UCSD-AML1 (cell line): ENCODE data around the gene LMBR1.
"Not testable (repeated sequence)": the region's sequence is repeated elsewhere in the genome, so short reads cannot be mapped to it uniquely, and the experiment has no call there.

Experiments
- DNase-seq: peaks from one replicate; lab custom pipeline; 2025; ENCODE audit not compliant: unreplicated experiment; lab: John Stamatoyannopoulos, UW

LMBR1 gene

DNA sequence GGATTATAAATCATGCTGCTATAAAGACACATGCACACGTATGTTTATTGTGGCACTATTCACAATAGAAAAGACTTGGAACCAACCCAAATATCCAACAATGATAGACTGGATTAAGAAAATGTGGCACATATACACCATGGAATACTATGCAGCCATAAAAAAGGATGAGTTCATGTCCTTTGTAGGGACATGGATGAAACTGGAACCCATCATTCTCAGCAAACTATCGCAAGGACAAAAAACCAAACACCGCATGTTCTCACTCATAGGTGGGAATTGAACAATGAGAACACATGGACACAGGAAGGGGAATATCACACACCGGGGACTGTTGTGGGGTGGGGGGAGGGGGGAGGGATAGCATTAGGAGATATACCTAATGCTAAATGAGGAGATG, 89.3 kb downstream of the LMBR1 start:
- not testable (repeated sequence) for DNase-seq

DNA sequence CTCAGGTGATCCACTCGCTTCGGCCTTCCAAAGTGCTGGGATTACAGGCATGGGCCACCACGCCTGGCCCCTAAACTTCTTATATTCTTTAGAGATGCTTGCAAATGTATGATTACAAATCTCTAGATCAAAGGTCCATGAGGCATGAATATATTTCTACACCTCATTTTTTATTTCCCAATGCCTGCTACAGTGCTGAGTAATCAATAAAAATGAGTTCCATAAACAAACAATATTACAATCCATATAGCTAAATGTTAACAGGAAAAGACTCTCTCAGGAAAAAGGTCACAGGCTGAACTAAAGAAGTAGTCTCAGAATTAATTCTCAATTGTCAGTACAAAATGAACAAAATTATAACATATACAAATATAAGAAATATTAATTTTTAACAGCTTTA, 90.8 kb downstream of the LMBR1 start:
- DNase-seq: no peak

DNA sequence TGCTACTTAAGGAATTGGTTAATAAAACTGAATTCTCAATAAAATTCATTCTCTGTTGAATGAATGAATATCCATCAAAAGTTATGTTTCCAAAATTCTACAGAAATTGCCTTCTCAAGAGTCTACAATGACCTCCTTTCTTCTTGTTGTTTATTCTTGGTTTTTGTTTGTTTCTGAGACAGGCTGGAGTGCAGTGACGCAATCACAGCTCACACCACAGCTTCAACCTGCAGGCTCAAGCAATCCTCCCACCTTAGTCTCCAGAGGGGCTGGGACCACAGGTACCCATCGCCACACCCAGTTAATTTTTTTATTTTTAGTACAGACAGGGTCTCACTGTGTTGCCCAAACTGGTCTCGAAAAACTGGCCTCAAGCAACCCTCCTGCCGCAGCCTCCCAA, 97.6 kb downstream of the LMBR1 start:
- no peak for DNase-seq

DNA sequence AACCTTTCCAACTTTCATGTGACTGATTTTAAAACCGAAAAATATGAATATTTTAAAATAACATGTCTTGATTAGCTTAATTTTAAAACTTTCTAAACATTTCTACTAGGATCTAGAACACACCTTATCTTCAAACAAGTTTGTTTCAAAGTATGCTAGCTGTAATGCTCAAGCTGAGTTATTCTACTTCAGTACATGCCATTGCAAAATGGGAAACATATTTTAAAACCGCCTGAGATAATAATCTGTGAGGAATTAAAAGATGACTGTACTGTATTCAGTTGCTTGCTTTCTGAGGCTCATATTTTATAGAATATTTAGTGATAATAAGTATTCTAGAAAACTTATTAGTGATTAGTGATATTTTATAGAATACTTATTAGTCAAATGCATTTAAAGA, 99.6 kb downstream of the LMBR1 start:
- DNase-seq: no peak

DNA sequence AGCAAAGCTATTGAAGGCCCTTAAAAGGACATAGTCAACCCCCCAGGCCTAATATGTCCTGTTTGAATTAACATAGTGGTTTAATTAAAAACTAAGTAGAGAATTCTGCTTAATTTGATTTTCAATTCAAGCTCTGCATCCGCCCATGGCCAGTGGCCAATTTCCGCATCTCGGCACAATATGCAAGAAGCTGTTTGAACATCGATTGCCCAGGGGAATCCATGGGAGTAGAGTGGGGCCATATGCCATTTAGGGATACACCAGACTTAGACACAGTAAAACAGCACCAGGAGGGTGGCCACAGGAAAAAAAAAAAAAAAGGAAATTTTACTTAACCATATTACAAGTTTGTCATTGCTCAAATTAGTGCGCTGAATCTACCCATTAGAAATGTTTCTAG, 100.4 kb downstream of the LMBR1 start:
- no peak for DNase-seq

DNA sequence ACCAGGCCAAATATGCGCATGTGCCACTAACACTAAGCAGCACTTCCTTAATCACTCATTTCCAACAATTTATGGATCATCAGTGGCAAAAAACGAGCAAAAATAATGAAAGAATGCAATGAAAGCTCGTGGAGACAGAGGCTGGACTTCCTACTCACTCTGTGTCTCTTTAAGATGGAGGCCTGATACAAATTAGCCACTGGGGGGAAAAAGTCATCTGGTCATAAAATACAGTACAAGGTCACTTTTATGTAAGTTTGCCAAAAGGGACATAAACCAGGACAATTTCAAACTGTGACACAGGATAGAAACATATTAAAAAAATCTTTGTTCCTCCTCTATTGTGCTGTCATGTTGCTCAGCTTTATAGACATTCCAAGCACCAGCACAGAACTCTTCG, 101.7 kb downstream of the LMBR1 start:
- DNase-seq: no peak

DNA sequence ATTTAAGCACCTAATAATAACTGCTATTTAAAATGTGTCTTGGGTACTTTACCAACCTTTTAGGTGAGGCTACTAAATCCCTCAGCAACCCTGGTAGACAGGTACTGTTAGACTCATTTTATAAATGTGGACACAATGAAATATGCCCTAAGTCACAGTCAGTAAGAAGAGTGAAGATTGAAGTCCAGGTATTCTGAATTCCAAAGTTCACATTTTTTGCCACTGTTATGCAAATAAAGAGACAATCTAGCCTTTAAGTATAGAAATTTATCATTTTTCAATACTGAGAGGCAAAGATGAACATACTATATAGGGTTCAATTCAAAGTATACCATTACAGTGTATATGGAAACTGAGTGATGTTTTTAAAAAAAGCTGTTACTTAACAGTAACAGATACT, 102.7 kb downstream of the LMBR1 start:
- no peak for DNase-seq

DNA sequence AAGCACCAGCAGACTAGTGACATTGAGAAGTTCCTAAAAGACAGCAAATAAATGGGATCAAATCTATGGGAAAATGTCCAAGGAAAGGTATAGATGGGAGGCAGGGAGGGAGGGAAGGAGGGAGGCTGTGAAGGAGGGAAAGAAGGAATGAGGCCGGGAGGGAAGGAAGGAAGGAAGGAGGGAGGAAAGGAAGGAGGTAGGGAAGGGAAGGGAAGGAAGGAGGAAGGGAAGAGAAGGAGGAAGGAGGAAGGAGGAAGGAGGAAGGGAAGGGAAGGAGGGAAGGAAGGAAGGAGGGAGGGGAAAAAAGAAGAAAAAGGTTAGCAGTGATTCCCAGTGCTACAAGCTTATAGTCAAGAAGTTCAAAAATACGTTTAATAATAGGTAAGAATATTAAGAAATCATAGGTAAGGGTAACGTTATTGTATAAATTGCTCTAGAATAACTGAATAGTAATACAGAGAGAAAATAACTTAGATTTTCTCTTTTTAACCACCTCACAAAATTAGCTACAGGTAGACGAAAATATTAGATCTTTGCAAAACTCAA, 106.9 kb downstream of the LMBR1 start:
- DNase-seq: no peak

DNA sequence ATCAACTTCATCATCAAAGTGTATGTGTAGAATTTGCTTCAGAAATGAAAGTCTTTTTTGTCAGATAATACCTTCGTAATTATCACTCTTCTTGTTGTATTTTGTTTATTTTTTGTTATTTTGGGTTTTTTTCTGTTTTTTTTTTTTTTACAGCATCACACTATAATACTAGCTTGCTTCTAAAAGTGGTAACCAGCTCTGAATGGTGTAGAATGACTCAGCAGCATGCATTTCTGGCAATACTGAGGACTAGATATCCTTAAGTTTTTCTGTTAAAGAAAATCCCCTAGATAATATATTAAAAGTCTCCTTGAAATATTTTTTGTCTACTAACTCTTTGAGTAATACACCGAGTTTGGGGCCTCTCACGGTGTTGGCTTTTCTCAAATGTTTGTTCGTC, 109.1 kb downstream of the LMBR1 start:
- DNase-seq: no peak

DNA sequence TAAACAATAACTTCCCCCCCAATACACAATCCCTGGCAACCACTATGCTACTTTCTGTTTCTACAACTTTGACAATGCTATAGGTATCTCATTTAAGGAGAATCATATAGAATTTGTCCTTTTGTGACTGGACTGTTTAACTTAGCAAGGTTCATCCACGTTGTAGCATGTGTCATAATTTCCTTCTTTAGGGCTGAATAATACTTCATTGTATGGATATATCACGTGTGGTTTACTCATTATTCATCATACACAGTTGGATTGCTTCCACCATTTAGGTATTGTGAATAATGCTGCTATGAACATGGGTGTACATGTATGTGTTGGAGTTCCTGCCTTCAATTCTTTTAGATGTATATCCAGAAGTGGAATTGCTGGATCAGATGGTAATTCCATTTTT, 111.0 kb downstream of the LMBR1 start:
- DNase-seq: no peak

DNA sequence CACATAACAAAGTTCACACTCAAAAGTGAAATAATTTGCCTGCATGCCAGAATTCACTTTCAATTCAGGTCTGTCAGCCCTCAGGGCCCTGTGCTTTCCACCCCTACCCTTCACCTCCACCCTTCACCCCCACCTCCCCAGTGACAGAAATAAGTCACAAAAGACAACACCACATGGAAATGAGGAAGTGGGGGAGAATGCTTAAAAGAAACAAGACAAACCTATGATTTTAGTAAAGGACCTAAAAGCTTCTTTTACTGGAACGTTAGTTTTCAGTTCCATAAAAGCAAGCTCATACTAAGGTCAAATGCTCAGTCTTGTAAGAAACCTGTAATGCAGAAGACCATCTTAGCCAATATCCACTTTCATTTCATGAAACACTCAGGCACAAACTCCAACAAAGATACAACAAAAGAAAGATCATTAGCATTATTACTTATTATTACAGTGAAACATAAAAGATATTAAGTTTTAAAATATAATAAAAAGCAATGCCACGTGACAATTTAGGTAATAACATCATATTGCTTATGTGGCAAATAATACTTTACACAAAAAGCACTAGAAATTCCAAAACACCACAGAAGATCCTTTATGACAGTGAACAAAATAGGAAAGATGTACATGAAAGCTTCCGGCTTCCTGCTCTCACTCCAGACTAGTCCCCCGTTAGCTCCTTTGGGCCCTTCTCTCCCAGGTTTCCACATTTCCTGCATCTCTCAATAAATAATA, 112.1 kb downstream of the LMBR1 start:
- no peak for DNase-seq

DNA sequence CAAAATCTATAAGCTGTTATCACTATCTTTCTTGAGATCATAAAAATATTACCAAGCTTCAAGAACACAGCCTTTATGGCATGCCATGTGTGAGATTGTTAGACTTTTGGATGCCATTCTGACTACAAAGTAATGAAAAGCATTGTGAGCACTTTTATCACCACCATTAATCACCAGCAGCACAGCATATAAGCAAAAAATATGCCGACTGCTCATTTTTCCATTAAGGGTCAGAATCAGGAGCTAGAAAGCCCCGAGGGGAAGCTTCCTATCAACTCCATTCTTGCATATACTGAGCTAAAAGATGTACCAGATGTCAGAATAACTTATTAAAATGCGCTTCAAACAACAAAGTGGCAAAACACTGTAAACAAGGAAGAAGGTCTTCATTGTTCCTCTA, 114.3 kb downstream of the LMBR1 start:
- no peak for DNase-seq

DNA sequence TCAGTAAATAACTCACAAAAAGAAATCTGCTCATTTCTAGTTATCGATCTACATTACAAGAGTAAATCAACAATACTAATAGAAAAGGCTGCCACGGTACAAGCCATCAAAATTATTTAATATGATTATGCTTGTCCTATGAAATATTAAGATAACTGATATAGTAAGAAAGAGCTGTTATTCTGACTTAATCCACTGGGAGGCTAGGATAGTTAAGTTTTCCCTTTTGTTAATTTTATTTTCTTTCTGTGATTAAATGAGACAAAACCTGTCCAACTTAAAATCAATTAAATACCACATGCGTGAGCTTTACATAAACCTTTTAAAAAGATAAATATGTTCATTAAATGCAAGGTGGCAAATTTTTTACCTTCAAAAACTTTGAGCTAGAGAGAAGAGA, 114.8 kb downstream of the LMBR1 start:
- no peak for DNase-seq

DNA sequence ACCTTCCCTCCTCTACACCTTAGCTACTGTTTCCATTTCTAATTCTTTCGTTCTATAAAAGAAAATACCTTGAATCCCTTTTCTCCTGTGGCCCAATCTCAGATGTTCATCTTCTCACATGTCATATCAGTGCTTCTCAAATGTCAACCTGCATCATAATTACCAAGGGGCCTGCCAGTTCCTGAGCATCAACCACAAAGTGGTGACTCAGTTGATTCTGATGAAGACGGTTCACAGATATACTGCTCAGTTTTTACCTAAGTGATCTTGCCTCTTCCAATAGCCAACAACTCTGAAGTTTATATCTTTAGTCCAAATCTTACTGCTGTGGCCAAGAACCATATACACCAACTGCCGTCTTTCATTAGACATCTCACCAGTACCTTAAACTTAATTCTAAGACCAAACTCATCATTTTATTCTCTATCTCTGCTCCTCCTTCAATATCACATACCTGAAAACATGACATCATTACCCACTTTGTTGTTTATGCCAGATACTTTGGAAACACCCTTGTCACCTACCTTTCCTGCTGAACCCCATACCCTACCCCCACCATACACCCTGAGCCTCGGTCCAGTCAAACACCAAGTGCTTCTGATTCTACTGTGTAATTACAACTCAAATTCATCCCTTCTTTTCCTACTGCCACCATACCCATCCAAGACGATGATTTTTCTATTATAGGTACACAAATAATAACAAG, 115.5 kb downstream of the LMBR1 start:
- DNase-seq: no peak

DNA sequence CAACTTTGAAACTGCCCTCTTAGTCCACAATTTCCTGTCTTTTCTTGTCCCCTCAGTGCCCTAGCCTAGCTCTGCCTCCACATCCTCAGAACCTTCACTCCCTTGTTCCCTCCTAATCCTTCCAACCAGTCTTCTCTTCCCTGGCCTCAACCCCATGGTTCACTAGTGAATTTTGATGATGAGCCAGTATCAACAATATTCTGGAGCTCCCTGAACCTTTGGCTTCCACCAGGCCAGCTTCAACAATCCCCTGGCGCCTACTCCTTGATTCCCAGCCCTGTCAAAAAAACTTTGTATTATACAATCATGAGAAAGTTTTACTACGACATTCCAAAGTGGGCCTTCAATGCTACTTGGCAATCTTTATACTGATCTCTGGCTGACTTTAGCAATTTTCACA, 116.5 kb downstream of the LMBR1 start:
- DNase-seq: no peak

DNA sequence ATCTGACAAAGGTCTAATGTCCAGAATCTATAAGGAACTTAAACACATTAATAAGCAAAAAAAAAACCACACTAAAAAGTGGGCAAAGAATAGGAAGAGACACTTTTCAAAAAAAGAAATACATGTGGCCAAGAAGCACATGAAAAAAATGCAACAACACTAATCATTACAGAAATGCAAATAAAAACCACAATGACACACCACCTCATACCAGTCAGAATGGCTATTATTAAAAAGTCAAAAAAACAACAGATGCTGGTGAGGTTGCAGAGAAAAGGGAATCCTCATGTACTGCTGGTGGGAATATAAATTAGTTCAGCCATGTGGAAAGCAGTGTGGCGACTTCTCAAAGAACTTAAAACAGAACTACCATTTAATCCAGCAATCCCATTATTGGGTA, 119.0 kb downstream of the LMBR1 start:
- DNase-seq: no peak

DNA sequence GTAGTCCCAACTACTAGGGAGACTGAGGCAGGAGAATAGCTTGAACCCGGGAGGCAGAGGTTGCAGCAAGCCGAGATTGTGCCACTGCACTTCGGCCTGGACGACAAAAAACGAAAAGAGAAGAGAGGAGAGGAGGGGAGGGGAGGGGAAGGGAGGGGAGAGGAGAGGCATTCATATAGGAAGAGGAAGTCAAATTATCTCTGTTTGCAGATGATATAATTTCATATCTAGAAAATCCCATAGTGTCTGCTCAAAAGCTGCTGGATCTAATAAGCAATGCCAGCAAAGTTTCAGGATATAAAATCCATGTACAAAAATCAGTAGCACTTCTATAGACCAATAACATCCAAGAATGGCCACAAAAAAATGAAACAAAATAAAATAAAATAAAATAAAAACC, 120.3 kb downstream of the LMBR1 start:
- no peak for DNase-seq

DNA sequence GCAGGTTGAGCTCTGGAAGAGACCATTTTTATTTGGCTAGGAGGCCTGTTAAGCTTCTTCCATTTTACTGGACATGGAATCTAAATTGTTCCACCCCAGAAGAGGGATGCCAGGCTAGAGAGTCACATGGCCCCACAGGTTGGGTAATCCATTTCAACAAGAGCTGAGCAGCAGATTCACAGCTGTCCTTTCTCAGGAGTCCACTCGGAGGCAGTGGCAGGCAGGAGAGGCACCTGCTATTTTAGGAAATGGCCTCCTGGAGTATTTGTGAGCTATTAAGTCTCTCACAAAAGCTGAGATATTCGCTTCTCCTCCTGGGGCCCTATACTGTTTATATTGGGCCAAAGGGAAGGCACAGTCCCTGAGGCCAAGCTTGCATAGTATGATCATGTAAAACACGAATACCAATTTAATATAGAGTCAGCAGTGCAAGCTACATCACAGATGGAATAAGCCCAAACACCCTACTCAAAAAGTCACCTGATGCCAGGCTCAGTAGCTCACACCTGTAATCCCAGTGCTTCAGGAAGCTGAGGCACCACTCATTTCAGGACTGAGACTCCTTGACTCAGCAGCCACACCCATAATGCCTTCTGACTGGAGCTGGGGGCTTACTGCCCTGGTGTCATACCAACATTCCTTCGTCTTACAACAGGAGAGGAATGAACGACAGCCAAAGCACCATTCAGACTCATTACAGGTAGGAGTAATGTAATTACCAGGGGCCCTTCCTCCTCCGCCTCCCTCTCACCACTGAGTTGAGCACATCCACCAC, 124.1 kb downstream of the LMBR1 start:
- no peak for DNase-seq

DNA sequence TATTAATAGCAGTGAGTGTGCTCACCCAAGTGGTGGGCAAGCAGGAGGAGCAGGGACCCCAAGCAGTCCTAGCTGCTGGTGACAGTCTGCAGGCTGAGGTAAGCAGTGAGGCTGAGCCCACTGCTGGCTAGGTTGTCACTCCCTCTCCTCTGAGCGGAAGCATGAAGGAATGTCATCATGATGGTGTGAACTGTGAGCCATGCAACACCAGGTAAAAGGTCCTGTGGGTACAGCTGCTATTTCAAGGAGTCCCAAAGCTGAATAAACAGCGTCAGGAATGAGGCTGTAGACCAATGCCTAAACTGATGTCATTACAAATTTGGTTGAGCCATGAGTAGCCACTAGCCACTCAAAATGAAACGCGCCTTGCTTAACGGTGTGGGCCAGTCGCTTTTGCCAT, 126.3 kb downstream of the LMBR1 start:
- DNase-seq: no peak

DNA sequence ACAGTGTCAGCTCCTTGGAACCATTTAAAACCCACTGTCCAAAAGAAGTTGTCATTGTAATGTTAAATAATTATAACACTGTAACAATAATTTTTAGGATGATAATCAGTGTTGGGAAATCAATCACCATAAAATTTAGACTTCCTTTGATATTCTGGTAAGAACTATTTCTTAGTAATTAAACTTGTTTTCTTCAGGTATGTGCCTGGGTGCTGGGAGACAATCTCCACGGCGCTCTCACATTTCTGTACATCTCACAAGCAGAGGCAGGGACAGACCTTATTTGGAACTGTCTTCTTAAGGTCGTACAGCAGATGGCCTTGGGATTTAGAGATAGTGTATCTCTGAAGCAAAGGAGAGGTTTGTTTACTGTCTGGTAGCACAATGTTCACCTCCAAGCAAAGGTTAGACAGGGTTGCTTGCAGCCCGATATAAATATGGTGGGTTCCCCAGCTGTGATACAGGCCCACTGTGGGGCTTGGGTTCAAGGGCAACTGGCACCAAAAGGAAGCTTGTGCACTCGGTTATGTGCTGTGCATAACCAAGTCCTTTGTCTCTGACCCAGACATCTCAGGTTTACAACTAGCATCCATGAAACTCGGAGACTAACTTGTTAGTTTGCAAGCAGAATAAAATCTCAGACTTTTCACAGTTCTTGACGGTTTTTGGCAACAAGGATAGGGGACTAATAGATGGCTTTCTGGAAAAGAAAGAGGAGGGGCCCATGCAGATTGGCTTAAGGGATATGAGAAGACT, 126.9 kb downstream of the LMBR1 start:
- DNase-seq: no peak

DNA sequence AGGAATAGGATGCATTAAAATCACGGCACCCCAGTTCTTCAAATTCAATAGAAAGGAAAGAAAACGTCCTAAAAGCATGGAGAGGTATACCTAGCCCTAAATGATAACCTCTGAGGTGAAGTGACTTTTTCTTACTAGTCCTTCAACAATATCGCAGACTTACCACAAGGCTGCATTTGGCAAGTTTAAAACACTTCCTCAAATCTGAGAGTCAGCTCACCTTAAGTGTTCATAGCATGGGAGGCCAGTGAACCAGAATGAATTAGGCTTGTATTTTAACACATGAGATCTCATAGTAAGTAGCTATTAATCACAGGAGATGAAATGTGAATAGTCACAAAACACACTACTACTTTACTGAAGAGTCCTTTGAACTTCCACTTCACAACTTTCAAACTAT, 128.2 kb downstream of the LMBR1 start:
- DNase-seq: no peak
